Measurements from ENCODE around the gene PIP4K2B.
"Not testable (repeated sequence)": the region's sequence is repeated elsewhere in the genome, so short reads cannot be mapped to it uniquely, and the experiment has no call there.

PIP4K2B gene

GRCh38 chr17:38797158-38797490 lies 2.2 kb downstream of the PIP4K2B start:
- Histone ChIP-seq H3K9me3 (ENCODE audit: control insufficient read depth, low read depth, low read length) (no peaks in the 10 kb centered on the region), H3K27ac (ENCODE audit: low read length) (no peak overlapping the region), H3K4me1 (ENCODE audit: control insufficient read depth, low read depth, low read length) (peaks cover 19% of the 10 kb centered on the region), H3K9ac (ENCODE audit: low read length) (no peak overlapping the region), H3K4me3 (ENCODE audit: low read length) (peak overlapping the region; percentile 69), H3K36me3 (ENCODE audit: control insufficient read depth, low read depth, low read length) (peaks cover 31% of the 10 kb centered on the region), H3K27me3 (ENCODE audit: control insufficient read depth, insufficient read depth, low read length) (no peaks in the 10 kb centered on the region)

- no peak overlapping the region for H3K9ac ChIP-seq (ENCODE audit: low read length)
- no peaks in the 10 kb centered on the region for H3K9me3 ChIP-seq (ENCODE audit: control insufficient read depth, low read depth, low read length)
- no peak overlapping the region for H3K27ac ChIP-seq (ENCODE audit: low read length)
- no peaks in the 10 kb centered on the region for H3K27me3 ChIP-seq (ENCODE audit: control insufficient read depth, insufficient read depth, low read length)
- H3K4me1 ChIP-seq (ENCODE audit: control insufficient read depth, low read depth, low read length) = peaks cover 19% of the 10 kb centered on the region
- peaks cover 25% of the 10 kb centered on the region for H3K36me3 ChIP-seq (ENCODE audit: control insufficient read depth, low read depth, low read length)
- no peak overlapping the region for H3K4me3 ChIP-seq (ENCODE audit: low read length)
These were observed 2.8 kb downstream of the PIP4K2B start for GRCh38 chr17:38796451-38797157.

- H3K4me3 ChIP-seq (ENCODE audit: low read length) = no peak overlapping the region
- no peaks in the 10 kb centered on the region for H3K27me3 ChIP-seq (ENCODE audit: control insufficient read depth, insufficient read depth, low read length)
- H3K27ac ChIP-seq (ENCODE audit: low read length) = no peak overlapping the region
- H3K9me3 ChIP-seq (ENCODE audit: control insufficient read depth, low read depth, low read length) = no peaks in the 10 kb centered on the region
- no peak overlapping the region for H3K9ac ChIP-seq (ENCODE audit: low read length)
- H3K4me1 ChIP-seq (ENCODE audit: control insufficient read depth, low read depth, low read length) = peaks cover 19% of the 10 kb centered on the region
- peaks cover 20% of the 10 kb centered on the region for H3K36me3 ChIP-seq (ENCODE audit: control insufficient read depth, low read depth, low read length)
These were observed 5.1 kb downstream of the PIP4K2B start for GRCh38 chr17:38794221-38794620.

GRCh38 chr17:38791162-38791561 lies 8.2 kb downstream of the PIP4K2B start:
- no peak overlapping the region for H3K9ac ChIP-seq (ENCODE audit: low read length)
- peaks cover 22% of the 10 kb centered on the region for H3K36me3 ChIP-seq (ENCODE audit: control insufficient read depth, low read depth, low read length)
- no peak overlapping the region for H3K27ac ChIP-seq (ENCODE audit: low read length)
- H3K27me3 ChIP-seq (ENCODE audit: control insufficient read depth, insufficient read depth, low read length) = no peaks in the 10 kb centered on the region
- H3K4me1 ChIP-seq (ENCODE audit: control insufficient read depth, low read depth, low read length) = peaks cover 8% of the 10 kb centered on the region
- H3K4me3 ChIP-seq (ENCODE audit: low read length) = no peak overlapping the region
- no peaks in the 10 kb centered on the region for H3K9me3 ChIP-seq (ENCODE audit: control insufficient read depth, low read depth, low read length)

- H3K27me3 ChIP-seq (ENCODE audit: control insufficient read depth, insufficient read depth, low read length); H3K4me3 ChIP-seq (ENCODE audit: low read length); H3K9me3 ChIP-seq (ENCODE audit: control insufficient read depth, low read depth, low read length); H3K9ac ChIP-seq (ENCODE audit: low read length); H3K27ac ChIP-seq (ENCODE audit: low read length); H3K4me1 ChIP-seq (ENCODE audit: control insufficient read depth, low read depth, low read length): not testable (repeated sequence)
- H3K36me3 ChIP-seq (ENCODE audit: control insufficient read depth, low read depth, low read length) = peaks cover 25% of the 10 kb centered on the region
These were observed 9.1 kb downstream of the PIP4K2B start for GRCh38 chr17:38790148-38790707.

- H3K9ac ChIP-seq (ENCODE audit: low read length) = no peak overlapping the region
- H3K27ac ChIP-seq (ENCODE audit: low read length) = no peak overlapping the region
- H3K9me3 ChIP-seq (ENCODE audit: control insufficient read depth, low read depth, low read length) = no peaks in the 10 kb centered on the region
- H3K36me3 ChIP-seq (ENCODE audit: control insufficient read depth, low read depth, low read length) = peaks cover 33% of the 10 kb centered on the region
- no peak overlapping the region for H3K4me3 ChIP-seq (ENCODE audit: low read length)
- H3K4me1 ChIP-seq (ENCODE audit: control insufficient read depth, low read depth, low read length) = peaks cover 8% of the 10 kb centered on the region
- no peaks in the 10 kb centered on the region for H3K27me3 ChIP-seq (ENCODE audit: control insufficient read depth, insufficient read depth, low read length)
These were observed 10.2 kb downstream of the PIP4K2B start for GRCh38 chr17:38789185-38789584.

GRCh38 chr17:38787999-38788398 lies 11.4 kb downstream of the PIP4K2B start:
- not testable (repeated sequence) for H3K27me3 ChIP-seq (ENCODE audit: control insufficient read depth, insufficient read depth, low read length); H3K9me3 ChIP-seq (ENCODE audit: control insufficient read depth, low read depth, low read length)
- peaks cover 40% of the 10 kb centered on the region for H3K36me3 ChIP-seq (ENCODE audit: control insufficient read depth, low read depth, low read length)

GRCh38 chr17:38786372-38786771 lies 13.0 kb downstream of the PIP4K2B start:
- H3K9ac ChIP-seq (ENCODE audit: low read length) = no peak overlapping the region
- no peak overlapping the region for H3K4me3 ChIP-seq (ENCODE audit: low read length)
- H3K36me3 ChIP-seq (ENCODE audit: control insufficient read depth, low read depth, low read length) = peaks cover 47% of the 10 kb centered on the region
- H3K27ac ChIP-seq (ENCODE audit: low read length) = no peak overlapping the region
- H3K4me1 ChIP-seq (ENCODE audit: control insufficient read depth, low read depth, low read length) = peaks cover 8% of the 10 kb centered on the region
- H3K27me3 ChIP-seq (ENCODE audit: control insufficient read depth, insufficient read depth, low read length) = no peaks in the 10 kb centered on the region
- H3K9me3 ChIP-seq (ENCODE audit: control insufficient read depth, low read depth, low read length) = no peaks in the 10 kb centered on the region

More at GRCh38 chr17:38787999-38788398, 11.4 kb downstream of the PIP4K2B start:
- H3K4me3 ChIP-seq (ENCODE audit: low read length); H3K9ac ChIP-seq (ENCODE audit: low read length); H3K27ac ChIP-seq (ENCODE audit: low read length); H3K4me1 ChIP-seq (ENCODE audit: control insufficient read depth, low read depth, low read length): not testable (repeated sequence)

GRCh38 chr17:38783227-38783626 lies 16.1 kb downstream of the PIP4K2B start:
- Histone ChIP-seq H3K9ac (ENCODE audit: low read length) (no peak overlapping the region), H3K9me3 (ENCODE audit: control insufficient read depth, low read depth, low read length) (no peaks in the 10 kb centered on the region), H3K4me3 (ENCODE audit: low read length) (no peak overlapping the region), H3K4me1 (ENCODE audit: control insufficient read depth, low read depth, low read length) (no peaks in the 10 kb centered on the region), H3K27ac (ENCODE audit: low read length) (no peak overlapping the region), H3K27me3 (ENCODE audit: control insufficient read depth, insufficient read depth, low read length) (no peaks in the 10 kb centered on the region), H3K36me3 (ENCODE audit: control insufficient read depth, low read depth, low read length) (peaks cover 77% of the 10 kb centered on the region)

GRCh38 chr17:38779965-38780752 lies 19.2 kb downstream of the PIP4K2B start:
- no peak overlapping the region for H3K9ac ChIP-seq (ENCODE audit: low read length)
- H3K27me3 ChIP-seq (ENCODE audit: control insufficient read depth, insufficient read depth, low read length) = no peaks in the 10 kb centered on the region
- H3K4me3 ChIP-seq (ENCODE audit: low read length) = no peak overlapping the region
- no peaks in the 10 kb centered on the region for H3K9me3 ChIP-seq (ENCODE audit: control insufficient read depth, low read depth, low read length)
- no peaks in the 10 kb centered on the region for H3K4me1 ChIP-seq (ENCODE audit: control insufficient read depth, low read depth, low read length)
- peaks cover 82% of the 10 kb centered on the region for H3K36me3 ChIP-seq (ENCODE audit: control insufficient read depth, low read depth, low read length)
- no peak overlapping the region for H3K27ac ChIP-seq (ENCODE audit: low read length)

GRCh38 chr17:38777641-38778250 lies 21.6 kb downstream of the PIP4K2B start:
- no peak overlapping the region for H3K4me3 ChIP-seq (ENCODE audit: low read length)
- H3K9me3 ChIP-seq (ENCODE audit: control insufficient read depth, low read depth, low read length) = no peaks in the 10 kb centered on the region
- H3K9ac ChIP-seq (ENCODE audit: low read length) = no peak overlapping the region
- no peaks in the 10 kb centered on the region for H3K4me1 ChIP-seq (ENCODE audit: control insufficient read depth, low read depth, low read length)
- H3K36me3 ChIP-seq (ENCODE audit: control insufficient read depth, low read depth, low read length) = peaks cover 76% of the 10 kb centered on the region
- H3K27ac ChIP-seq (ENCODE audit: low read length) = no peak overlapping the region
- no peaks in the 10 kb centered on the region for H3K27me3 ChIP-seq (ENCODE audit: control insufficient read depth, insufficient read depth, low read length)

Measured in iPS-18a (cell line).